GM19438 (cell line): ENCODE measurements around the gene LMCD1.

Experiments used
- ATAC-seq: cut with Tn5 transposase; IDR thresholded peaks from one replicate; pipeline ENCODE4 v1.9.1; 2021; ENCODE audit warnings: low read depth; ENCODE audit not compliant: unreplicated experiment

The LMCD1 gene

DNA sequence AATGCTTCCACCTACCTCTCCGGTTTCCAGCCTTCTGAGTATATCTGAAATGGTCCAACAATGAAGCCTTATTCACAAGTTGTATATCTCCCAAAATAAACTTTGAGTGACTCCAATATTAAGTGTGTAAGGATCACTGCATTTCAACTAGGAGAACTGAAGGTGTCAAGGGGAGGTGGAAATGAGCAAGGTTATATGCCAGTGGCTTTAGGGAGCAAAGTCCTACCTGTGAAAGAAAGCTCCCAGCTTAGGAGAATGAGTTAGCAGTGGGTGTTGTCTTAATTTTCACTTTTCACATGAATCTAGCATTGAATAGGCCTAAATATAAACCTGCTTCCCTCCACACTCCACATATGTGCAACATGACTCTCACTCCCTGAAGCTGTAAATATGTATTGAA lies 29.0 kb downstream of the LMCD1 start:
- no peak for ATAC-seq

DNA sequence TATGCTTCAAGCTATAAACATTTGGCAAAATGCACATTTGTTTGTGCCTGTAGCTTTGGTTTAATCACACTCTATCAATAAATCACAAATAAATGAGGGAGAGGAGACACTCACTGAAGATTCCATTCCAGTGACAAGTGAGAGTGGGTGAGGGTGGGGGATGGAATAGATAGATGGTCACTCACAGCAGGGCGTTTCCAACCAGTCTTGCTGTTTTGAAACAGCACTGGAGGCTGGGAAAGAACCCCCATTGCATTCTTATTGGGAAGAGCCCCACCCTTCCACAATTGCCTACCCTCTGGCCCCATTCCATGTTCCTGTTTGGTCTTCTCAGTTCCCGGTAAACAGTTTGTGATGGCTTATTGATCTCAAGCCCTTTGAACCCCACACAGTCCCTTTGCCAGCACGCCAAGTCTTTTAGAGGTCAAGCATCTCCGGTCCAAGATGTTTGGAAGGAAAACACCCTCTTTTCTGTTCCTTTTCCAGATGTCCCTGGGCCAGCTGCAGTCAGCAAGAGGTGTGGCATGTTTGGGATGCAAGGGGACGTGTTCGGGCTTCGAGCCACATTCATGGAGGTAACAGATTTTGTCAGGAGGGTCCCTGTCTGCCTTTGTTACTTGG lies 30.7 kb downstream of the LMCD1 start:
- no peak for ATAC-seq

DNA sequence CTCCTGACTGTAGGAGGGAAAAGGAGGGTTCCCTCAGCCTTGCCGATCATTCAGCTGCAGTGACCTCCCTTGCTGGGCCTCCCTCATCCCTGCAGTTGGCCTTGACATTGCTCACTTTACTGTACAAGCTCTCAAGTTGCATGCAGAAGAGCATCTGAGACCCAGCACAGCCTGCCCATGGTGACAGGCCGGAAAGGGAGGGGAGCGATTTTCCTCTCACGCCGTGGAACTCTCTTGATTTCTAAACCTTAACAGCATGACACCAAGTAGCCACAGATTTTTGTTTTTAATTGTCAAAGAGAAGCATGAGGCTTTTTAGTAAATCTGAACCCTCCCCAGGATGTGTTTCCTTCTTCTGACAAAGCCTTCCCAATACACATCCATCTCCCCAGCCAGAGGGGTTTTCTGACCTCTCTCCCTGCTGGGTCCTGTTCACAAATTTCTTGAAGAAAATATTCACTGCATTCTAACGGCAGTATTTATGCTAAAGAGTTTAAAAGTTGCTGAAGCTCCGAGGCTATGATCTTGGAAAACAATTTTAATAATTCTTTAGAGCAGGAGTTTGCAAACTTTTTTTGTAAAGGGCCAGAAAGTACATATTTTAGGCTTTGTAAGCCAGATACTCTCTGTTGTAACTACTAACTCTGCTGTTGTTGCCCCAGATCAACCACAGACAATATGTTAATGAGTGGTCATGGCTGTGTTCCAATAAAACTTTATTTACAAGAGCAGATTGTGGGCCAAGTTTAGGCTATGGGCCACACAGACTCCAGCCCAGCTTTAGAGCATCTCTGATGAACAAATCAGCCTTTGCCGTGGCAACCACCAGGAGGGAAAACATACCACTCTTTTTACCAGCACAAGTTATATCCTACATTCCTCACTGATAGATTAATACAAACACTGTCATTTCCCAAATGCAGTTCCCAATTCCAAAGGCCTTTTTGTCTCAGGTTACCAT lies 34.8 kb downstream of the LMCD1 start:
- ATAC-seq: no peak

DNA sequence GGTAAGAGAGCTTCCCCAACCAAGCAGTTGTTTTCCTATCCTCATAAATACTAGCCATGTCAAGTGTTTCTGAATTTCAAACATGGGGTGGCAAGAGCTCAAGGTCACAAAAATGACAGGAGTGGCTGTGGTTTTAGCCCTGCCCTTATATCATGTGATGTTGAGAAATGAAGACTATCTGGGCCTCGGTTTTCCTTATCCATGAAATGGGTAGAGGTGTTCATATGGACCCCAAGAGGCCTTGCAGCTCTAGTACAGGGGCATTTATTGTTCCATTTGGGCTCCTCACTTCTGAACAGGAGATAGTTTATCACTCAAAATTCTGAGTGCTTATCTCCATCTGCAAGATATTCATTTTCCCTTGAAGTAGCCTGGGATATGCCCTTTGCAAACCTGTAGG lies 35.8 kb downstream of the LMCD1 start:
- no peak for ATAC-seq

DNA sequence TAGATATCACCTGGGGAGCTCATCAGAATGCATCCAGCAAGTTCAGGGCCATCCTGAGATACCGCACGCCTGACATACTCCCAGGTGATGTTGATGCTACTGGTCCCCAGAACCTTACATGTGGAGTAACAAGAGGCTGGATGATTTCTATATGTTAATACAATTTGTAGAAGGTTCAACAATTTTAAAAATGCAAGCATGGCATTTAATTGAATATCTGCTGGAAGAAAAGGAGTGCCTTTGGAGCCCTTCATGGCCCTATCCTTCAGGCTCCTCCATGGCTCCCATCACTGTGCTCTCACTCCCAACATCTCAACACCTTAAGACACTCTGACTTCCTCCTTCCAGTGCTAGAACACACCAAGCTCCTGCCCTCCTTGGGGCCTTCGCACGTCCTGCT lies 36.6 kb downstream of the LMCD1 start:
- ATAC-seq: no peak

DNA sequence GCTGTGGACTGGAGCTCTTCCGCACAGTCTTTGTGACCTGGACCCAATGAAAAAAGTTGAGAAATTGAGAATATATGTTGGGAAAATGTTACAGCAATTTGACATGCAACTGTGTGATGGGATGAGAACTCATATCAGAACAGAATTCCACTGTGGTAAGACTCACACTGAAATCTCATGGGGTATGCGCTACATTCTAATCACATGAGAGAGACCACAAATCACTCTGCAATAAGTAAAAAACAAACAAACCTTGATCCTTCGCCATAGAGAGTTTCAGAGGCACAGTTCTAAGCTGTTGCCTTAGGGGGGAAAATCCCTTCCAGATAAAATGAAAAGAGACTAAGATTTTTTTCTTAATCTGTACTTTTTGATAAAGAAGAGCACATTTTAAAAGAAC lies 37.3 kb downstream of the LMCD1 start:
- no peak for ATAC-seq

DNA sequence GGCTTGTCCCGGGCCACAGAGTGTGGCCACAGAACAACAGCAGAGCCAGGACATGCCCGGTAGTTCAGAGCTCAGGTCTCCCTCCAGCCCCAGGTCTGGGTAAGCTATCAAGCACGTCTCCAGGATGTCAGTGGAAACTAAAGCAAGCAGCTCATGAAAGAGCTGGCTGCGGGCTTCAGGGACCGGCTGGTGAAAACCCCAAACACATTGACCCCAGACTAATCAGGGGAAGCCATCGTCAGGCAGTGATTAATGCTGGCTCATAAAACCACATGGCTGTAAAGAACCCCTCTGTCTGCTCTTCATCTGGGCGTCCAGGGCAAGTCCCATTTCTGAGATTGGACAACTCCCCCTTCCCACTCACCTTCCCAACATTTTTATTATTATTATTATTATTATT lies 37.8 kb downstream of the LMCD1 start:
- no peak for ATAC-seq

DNA sequence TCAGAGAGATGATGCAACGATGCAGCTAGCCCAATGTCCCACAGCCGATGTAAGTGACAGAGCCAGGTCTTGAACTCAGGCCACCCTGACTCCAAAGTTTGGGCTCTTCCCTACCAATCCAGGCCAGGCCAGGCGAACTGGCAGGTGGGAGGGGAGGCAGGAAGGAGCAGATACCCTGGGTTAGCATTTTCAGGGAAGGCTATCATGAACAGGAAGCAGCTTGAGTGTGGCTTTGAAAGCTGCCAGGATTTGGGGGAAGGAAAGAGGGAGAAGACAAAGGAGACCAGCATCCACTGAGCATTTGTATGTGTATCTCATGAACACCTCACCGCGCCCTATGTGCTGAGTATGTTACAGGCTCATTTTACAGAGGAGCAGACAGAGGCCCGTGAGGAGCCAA lies 38.8 kb downstream of the LMCD1 start:
- ATAC-seq: no peak

DNA sequence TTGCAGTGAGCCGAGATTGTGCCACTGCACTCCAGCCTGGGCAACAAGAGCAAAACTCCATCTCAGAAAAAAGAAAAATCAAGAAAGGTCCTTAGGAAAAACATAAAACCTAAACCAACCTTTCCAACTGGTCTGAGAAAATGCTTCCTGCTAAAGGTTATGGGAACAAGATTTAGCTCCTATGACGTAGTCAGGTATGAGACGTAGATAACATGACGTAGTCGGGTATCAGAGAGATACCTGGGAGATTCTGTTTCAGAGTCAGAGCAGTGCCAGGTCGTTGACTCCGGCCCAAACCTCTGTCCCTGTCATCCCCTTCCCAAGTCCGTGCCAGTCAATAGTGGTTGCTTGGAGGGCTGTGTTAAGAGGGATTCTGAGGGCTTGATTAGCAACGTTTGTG lies 39.9 kb downstream of the LMCD1 start:
- ATAC-seq: no peak

DNA sequence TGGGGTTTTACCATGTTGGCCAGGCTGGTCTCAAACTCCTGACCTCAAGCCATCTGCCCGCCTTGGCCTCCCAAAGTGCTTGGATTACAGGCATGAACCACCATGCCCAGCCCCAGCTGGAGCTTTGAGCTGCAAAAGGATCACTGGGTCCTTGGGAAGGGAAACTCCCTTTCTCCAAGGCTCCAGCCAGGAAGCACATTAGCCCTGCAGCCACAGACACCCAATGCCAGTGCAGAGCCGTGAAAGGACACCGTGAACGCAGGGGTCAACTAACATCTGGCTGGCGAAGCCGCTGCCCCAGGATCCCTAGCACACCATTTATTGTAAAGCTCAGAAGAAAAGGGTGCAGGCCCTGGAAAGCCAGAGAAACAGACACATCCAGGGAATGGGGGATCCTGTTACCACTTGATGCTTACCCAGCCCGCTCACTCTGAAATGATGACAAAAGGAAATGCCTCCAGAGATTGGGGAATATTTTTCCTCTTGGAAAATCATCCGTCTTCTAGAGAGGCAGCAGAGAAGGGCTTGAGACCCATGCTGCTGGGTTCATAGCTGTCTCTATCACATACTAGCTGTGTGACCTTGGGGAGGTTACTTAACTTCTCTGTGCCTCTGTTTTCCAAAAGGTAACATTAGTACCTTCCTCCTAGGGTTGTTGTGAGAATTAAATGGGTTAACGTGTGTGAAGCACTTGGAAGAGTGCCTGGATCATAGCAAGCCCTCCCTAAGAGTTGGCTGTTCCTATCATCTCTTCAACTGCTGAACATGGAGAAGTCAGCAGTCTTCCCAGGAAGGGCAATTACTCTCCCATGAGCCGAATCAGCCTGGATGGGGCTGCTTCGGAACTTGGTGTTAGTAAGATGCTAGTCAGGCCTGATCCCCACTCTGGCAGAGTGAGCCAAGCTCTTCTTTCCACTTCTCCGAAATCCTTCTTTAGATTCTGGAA lies 40.8 kb downstream of the LMCD1 start:
- no peak for ATAC-seq

DNA sequence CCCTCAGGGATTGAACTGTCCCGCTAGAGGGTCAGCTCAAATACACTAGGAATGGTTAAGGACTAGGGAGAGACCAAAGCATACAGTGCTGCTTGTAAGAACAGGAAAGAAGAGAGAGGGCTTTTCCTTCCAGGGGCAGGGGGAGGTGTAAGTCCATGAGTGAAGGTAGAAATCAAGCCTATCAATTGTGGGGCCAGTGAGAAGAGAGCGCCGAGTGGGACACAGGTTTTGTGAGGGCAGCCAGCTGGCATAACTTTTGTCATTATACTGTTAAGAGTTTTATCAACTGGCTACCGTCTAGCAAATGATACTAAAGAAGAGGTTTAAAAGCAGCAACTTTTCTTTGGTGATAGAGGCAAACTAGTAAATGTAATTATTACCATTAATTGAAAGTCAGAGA lies 45.0 kb downstream of the LMCD1 start:
- no peak for ATAC-seq

DNA sequence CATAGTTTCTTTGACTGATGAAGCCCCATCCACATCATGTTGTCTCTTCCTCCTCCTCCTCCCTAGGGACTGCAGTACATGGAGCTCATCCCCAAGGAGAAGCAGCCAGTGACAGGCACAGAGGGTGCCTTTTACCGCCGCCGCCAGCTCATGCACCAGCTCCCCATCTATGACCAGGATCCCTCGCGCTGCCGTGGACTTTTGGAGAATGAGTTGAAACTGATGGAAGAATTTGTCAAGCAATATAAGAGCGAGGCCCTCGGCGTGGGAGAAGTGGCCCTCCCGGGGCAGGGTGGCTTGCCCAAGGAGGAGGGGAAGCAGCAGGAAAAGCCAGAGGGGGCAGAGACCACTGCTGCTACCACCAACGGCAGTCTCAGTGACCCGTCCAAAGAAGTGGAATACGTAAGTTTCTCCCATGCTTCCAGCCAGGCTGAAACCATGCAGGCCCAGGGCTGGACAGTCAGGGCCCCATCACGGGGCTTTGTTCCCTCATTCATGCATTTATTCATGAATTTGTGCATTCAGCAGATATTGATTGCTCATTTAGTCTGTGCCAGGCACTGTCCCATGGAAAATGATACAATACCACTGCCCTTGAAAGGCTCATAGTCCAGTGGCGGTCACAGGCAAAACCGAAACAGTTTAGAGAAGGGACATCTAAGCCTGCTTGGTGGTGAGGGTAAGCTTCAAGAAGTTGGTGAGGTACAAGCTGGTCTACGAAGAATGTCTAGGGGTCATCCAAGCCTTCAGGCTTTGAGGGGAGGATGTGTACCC lies 47.1 kb downstream of the LMCD1 start:
- ATAC-seq: no peak

DNA sequence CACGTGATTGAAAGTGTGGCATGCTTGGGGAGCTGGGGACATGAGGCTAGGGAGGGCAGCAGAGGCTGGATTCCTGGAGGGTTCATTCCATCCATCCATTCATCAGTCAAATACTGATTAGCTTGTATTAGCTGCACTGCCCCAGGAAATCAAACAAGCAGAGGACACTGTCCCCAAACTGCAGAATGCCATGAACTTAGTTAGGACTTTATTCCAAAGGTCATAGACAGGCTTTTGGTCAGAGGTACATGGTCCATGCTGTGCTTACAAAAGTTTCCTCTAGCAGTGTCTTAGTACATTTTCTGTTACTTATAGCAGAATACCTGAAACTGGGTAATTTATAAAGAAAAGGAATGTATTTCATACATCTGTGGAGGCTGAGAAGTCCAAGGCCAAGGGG lies 47.7 kb downstream of the LMCD1 start:
- ATAC-seq: no peak

DNA sequence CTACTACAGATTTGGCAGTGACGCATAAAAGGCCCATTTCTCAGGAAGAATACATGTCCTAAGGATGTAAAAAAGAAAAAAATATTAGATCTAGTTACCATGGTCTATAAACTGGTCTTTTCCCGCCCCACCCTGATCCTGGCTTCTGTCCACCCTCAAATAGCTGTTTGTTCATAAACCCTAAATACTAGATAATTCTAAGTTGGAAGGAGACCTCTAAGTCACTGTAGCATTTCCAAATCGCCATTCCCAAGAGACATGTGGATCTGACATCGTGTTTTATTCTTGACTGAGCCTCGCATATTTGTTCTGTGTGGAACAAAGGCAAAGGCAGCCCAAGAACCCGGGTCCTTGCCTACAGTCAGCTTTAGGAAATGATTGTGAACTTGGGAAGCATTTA lies 49.0 kb downstream of the LMCD1 start:
- ATAC-seq: no peak

DNA sequence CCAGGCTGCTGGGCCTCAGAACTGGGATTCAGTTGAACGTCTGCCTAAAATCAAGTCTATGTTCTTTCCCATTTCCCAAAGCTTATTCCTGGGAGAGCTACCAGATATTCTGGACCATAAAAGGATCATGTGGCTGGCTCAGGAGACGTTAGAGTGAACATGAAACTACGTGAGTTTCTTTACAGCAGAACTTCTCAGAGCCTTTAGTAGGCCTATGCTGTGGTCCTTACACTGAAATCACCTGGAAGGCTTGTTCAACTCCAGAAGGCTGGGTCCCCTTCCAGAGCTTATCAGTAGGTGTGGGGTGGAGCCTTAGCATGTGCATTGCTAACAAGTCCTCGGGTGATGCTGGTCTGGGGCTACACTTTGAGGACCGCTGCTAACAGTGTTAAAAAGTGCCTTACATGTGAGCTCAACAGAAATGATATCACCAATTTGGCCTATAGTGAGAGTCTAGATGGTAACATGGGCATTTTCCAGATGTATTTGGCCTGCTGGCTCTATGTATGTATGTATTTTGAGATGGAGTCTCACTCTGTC lies 50.7 kb downstream of the LMCD1 start:
- no peak for ATAC-seq

DNA sequence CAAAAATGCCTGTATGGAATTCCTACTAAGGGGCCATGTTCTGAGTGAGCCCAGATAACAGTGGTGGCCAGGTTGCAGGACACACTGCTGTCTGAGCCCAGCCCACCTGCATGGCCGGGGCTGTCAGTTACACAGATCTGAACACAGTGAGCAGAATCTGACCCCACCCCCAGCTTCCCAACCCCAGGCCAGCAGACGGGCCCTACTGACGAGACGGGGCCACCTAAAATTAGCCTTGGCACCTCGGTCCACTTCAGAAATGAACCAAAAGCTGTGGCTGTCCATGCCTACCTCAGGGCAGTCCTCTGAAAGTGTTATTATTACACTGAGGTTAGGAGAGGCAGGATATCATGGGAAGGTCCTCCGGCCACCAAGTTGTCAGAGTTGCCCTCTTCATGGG lies 51.8 kb downstream of the LMCD1 start:
- no peak for ATAC-seq

DNA sequence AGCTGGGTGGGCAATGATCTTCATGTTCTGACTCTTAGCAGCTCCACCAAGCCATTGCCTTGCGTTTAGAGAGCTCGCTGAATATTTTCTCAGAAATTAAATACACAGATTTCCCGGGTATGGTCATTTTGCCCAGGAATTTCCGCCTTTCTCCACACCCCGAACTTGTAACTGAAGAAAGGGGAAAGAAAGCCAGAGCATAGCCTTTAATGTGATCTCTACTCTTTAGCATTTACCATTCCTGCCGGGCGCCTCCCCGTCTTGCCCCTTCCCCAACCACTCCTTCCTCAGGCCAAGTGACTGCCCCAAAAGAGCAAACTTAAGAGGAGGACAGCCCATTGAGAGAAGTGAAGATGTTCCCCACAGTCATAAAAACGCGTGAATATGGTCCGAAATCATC lies 53.1 kb downstream of the LMCD1 start:
- no peak for ATAC-seq

DNA sequence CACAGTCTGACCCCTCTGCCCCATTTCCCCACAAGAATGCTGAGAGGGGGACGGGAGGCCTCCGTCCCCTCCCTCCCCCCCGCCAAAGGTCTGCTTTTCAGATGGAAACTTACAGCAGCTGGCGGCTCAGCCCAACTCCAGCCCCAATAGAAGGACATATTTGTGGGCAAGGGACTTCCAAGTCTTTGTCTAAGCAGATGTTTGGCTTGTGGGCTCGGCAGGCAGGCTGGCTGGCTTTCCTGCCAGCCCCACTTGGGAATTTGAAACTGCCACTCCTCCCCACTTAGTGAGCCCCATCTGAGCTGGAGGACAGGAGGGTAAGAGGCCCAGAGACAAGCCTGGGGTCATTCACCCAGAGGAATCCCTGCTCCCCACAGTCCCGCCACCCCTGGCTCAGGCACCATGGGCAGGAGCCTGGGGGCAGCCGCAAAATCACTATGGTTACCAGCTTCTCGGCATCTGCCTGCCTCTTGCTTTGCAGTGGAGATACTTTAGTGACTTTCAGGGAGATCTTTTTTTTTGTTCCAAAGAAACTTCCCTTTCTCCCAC lies 53.6 kb downstream of the LMCD1 start:
- ATAC-seq: no peak

DNA sequence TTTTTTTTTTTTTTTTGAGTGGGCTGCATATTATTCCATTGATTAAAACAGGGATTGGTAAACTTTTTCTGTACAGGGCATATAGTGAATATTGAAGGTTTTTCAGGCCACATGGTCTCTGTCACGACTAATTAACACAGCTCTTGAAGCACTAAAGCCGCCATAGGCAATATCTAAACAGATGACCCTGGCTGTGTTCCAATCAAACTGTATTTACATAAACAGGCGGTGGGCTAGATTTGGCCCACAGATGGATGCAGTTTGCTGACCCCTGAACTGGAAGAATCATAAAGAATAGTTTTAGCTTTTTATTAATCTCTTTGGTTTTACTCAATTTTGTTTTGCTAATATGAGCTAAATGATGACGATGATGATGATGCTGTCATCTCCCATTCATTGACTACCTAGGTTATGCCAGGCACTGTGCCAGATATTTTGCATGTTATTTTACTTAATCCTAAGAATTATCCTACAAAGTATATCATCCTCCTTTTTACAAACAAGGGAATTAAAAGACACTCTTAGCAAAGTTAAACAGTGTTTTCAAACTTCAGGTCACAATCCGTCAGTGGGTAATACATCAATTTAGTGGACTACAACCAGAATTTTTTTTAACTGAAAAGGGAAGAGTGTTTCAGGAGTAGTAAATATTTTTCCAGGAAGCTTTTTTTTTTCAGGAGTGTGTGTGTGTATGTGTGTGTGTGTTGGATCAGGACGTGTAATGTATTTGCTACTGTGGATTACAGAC lies 54.3 kb downstream of the LMCD1 start:
- no peak for ATAC-seq
